Fibroblast of pulmonary artery (primary cell): ENCODE data around the gene COQ9.
A peak's percentile ranks its signal among the peaks of the same experiment; 100 is the strongest.
"Not testable (repeated sequence)": the region's sequence is repeated elsewhere in the genome, so short reads cannot be mapped to it uniquely, and the experiment has no call there.

ENCODE experiments used
- DNase-seq: peaks from one replicate; pipeline ENCODE4 v3.0.0-alpha.2; 2010; ENCODE audit warnings: low read depth
- H3K4me3 ChIP-seq: replicated peaks from 2 replicates; pipeline ENCODE4 v1.5.1; 2011; ENCODE audit warnings: low read depth, mild to moderate bottlenecking, control low read depth, low read length, moderate library complexity
- CTCF ChIP-seq: IDR thresholded peaks from 2 replicates; pipeline ENCODE4 v1.5.1; 2011; ENCODE audit warnings: mild to moderate bottlenecking, control low read depth, low read length, inconsistent platforms; ENCODE audit errors: missing control alignments

COQ9 gene

GRCh38 chr16:57485916-57486857 is 38.9 kb downstream of the COQ9 start, which contains the start of gene DOK4:
Gene DOK4, minus strand, starts transcription at chr16:57486493. Its CDS starts 6,986 bp downstream, at chr16:57479507.
- TF ChIP-seq CTCF, result no peak

GRCh38 chr16:57486858-57487834 is 39.9 kb downstream of the COQ9 start:
- H3K4me3 ChIP-seq, result no peak overlapping the region
- no peak for DNase-seq
- TF ChIP-seq CTCF, result no peak

More at GRCh38 chr16:57485916-57486857, 38.9 kb downstream of the COQ9 start, which contains the start of gene DOK4:
- DNase-seq, result peak; percentile 65
- H3K4me3 ChIP-seq, result peak within 1 kb of the TSS; percentile 79

- no peak for DNase-seq
- TF ChIP-seq CTCF, result no peak
- H3K4me3 ChIP-seq, result no peak overlapping the region
Observed at GRCh38 chr16:57489229-57489628, 42.0 kb downstream of the COQ9 start.

DNA sequence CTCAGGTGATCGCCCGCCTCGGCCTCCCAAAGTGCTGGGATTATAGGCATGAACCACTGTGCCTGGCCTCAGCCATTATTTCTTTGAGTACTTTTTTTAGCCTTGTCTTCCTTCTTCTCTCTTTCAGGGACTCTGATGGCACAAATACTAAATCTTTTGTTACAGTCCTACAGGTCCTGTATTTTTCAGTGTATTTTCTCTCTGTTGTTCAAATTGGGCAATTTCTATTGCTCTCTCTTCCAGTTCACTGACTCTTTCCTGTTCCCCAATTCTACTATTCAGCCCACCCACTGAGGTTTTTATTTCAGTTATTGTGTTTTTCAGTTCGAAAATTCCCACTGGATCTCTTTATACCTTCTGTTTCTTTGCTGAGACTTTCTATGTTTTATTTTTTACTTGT is 46.5 kb downstream of the COQ9 start:
- DNase-seq, result no peak
- TF ChIP-seq CTCF, result no peak
- no peak overlapping the region for H3K4me3 ChIP-seq

- TF ChIP-seq CTCF, result no peak
- DNase-seq, result no peak
- no peak overlapping the region for H3K4me3 ChIP-seq
Observed at GRCh38 chr16:57497121-57497520, 49.8 kb downstream of the COQ9 start.

DNA sequence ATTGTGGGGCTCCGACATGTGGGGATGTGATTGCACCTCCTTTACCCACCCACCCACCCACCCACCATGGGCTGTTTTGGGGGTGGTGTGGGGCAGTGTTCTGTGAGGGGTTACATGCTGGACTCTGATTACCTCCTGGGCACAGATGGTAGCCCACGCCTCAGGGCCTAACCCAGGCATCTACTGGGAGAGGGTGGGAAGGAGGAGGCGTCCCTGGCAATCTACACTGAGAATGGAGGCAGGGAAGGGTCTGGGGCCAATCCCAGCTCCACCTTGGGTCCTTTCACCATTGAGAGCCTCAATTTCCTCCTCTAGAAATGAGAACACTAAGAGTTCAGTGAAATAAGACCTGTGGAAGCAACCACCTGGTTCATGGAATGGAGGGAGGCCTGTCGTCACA is 50.8 kb downstream of the COQ9 start:
- H3K4me3 ChIP-seq, result no peak overlapping the region
- no peak for DNase-seq
- TF ChIP-seq CTCF, result no peak

GRCh38 chr16:57499941-57500340 is 52.7 kb downstream of the COQ9 start:
- not testable (repeated sequence) for DNase-seq, H3K4me3 ChIP-seq
